ACHN (cell line): Measurements from ENCODE around the gene SIGLEC14.
"Not testable (repeated sequence)": the region's sequence is repeated elsewhere in the genome, so short reads cannot be mapped to it uniquely, and the experiment has no call there.

Source experiments
- DNase-seq: peaks from one replicate; pipeline ENCODE4 v3.0.0-alpha.2; 2015
- in situ Hi-C: cut with HindIII; loops from 2 replicates; pipeline ENCODE4 v1.10.0; 2017; ENCODE audit warnings: low sequenced_read_pairs, low pct_ligation_motif_present, low pct_unique_long_range_greater_than_20kb

The SIGLEC14 gene

GRCh38 chr19:51630315-51630714 lies 16.3 kb downstream of the SIGLEC14 start, which contains the start of gene SIGLEC5:
SIGLEC5 (minus strand) TSS chr19:51630401; CDS start chr19:51630335, 66 bp downstream.
- in situ Hi-C loops, DNase-seq: not testable (repeated sequence)

- in situ Hi-C loops: no loop called here
- DNase-seq: no peak
These were observed 18.3 kb downstream of the SIGLEC14 start for GRCh38 chr19:51628153-51628939.

- DNase-seq: no peak
- in situ Hi-C loops: no loop called here
These were observed 19.0 kb downstream of the SIGLEC14 start for GRCh38 chr19:51627491-51628138.

GRCh38 chr19:51626675-51627074 lies 19.9 kb downstream of the SIGLEC14 start:
- in situ Hi-C loops: no loop called here
- no peak for DNase-seq

GRCh38 chr19:51621178-51621577 lies 25.4 kb downstream of the SIGLEC14 start:
- no peak for DNase-seq
- in situ Hi-C loops: no loop called here

GRCh38 chr19:51615991-51616390 lies 30.6 kb downstream of the SIGLEC14 start:
- no peak for DNase-seq

GRCh38 chr19:51614789-51615188 lies 31.8 kb downstream of the SIGLEC14 start:
- in situ Hi-C loops: no loop called here
- DNase-seq: no peak

More at GRCh38 chr19:51615991-51616390, 30.6 kb downstream of the SIGLEC14 start:
- in situ Hi-C loops: no loop called here

GRCh38 chr19:51610576-51610975 lies 36.0 kb downstream of the SIGLEC14 start:
- in situ Hi-C loops: no loop called here
- DNase-seq: no peak

GRCh38 chr19:51607920-51608562 lies 38.6 kb downstream of the SIGLEC14 start:
- in situ Hi-C loops: no loop called here
- peak; percentile 60 for DNase-seq

GRCh38 chr19:51607077-51607476 lies 39.5 kb downstream of the SIGLEC14 start:
- in situ Hi-C loops: no loop called here
- no peak for DNase-seq

GRCh38 chr19:51602189-51602854 lies 44.3 kb downstream of the SIGLEC14 start:
- in situ Hi-C loops: no loop called here
- no peak for DNase-seq

GRCh38 chr19:51600940-51601580 lies 45.6 kb downstream of the SIGLEC14 start:
- in situ Hi-C loops: no loop called here

GRCh38 chr19:51599084-51599483 lies 47.5 kb downstream of the SIGLEC14 start:
- DNase-seq: no peak
- in situ Hi-C loops: no loop called here

More at GRCh38 chr19:51600940-51601580, 45.6 kb downstream of the SIGLEC14 start:
- DNase-seq: no peak

- in situ Hi-C loops: no loop called here
- no peak for DNase-seq
These were observed 48.3 kb downstream of the SIGLEC14 start for GRCh38 chr19:51598159-51598915.

GRCh38 chr19:51595190-51596175 lies 51.1 kb downstream of the SIGLEC14 start:
- no peak for DNase-seq
- in situ Hi-C loops: no loop called here

- DNase-seq: no peak
- in situ Hi-C loops: no loop called here
These were observed 51.9 kb downstream of the SIGLEC14 start for GRCh38 chr19:51594774-51595109.
